Tibial nerve (tissue), 4 donors: Measurements from ENCODE around the gene STOM. TPM values are rescaled to one million over a fixed set of nuclear protein-coding genes. Genes with fewer than 3 reads are reported as not detected.

Source experiments
- DNase-seq, 2 donors: peaks; one replicate each; pipeline ENCODE4 v3.0.0-alpha.2; 2019; ENCODE audit warnings: low spot score in 2 of 2
- H3K27ac ChIP-seq, 4 donors: fragments of 200-600 bp; sonication (generic) in 3 of 4; one replicate each; pipeline ENCODE4 v1.5.1; 2017 to 2019; ENCODE audit warnings: mild to moderate bottlenecking in 1 of 4
- H3K27me3 ChIP-seq, 2 donors: fragments of 200-600 bp; sonication (generic) in 1 of 2; one replicate each; pipeline versions ENCODE4 v1.5.1 to v1.6.0; 2017 to 2019
- H3K36me3 ChIP-seq, 3 donors: fragments of 200-600 bp; sonication (generic); one replicate each; pipeline ENCODE4 v1.5.1; 2018 to 2019
- H3K4me1 ChIP-seq, 4 donors: fragments of 200-600 bp; sonication (generic) in 3 of 4; one replicate each; pipeline ENCODE4 v1.5.1; 2017 to 2019
- H3K4me3 ChIP-seq, 4 donors: fragments of 200-600 bp; sonication (generic) in 3 of 4; one replicate each; pipeline ENCODE4 v1.5.1; 2017 to 2019; ENCODE audit warnings: mild to moderate bottlenecking in 1 of 4, moderate library complexity in 1 of 4
- H3K9me3 ChIP-seq, 4 donors: fragments of 200-600 bp; sonication (generic) in 3 of 4; one replicate each; pipeline ENCODE4 v1.5.1; 2017 to 2019
- CTCF ChIP-seq, 5 experiments: fragments of 200-600 bp in 3 of 5; fragments of 450-650 bp in 2 of 5; sonication (generic) in 3 of 5; IDR thresholded peaks; one replicate each; pipeline ENCODE4 v1.5.1; 2016 to 2019; ENCODE audit warnings: antibody characterized with exemption in 5 of 5, mild to moderate bottlenecking in 3 of 5, moderate library complexity in 2 of 5
- EP300 ChIP-seq, 2 donors: sonication (generic); formaldehyde crosslinking; IDR thresholded peaks; one replicate each; pipeline ENCODE4 v1.6.1; 2017; ENCODE audit warnings: antibody characterized with exemption in 2 of 2, mild to moderate bottlenecking in 1 of 2
- POLR2A ChIP-seq, 2 donors: fragments of 450-650 bp; IDR thresholded peaks; one replicate each; pipeline ENCODE4 v1.6.1; 2017; ENCODE audit warnings: antibody characterized with exemption in 2 of 2, mild to moderate bottlenecking in 2 of 2, moderate library complexity in 2 of 2
- WGBS, 2 donors: methylation state at CpG; one replicate each; pipeline ENCODE4 v1.1.5; 2018; 5-methylcytosine and 5-hydroxymethylcytosine counted together
- total RNA-seq, 4 donors: library from RNA; depleted of rRNA; stranded (reverse); fragments of >200 nt; gene quantifications; one replicate each; pipeline ENCODE4 v1.1.0, GENCODE V29; 2016

Gene STOM
- total RNA-seq, 4 donors from 2014 or later, result 164 to 310 (median 232) TPM

GRCh38 chr9:121312169-121312568, 57.9 kb downstream of the STOM start:
- Histone ChIP-seq H3K27ac (no peak overlapping the region), H3K4me1 (peaks cover 0 to 83% (median 7%) of the 10 kb centered on the region in 4 donors)
- 92 to 93% methylated on average over 17 of the region's 17 CpGs for WGBS, 2 donors

GRCh38 chr9:121310571-121310970, 59.5 kb downstream of the STOM start:
- peak in 1 of 2 donors; percentile 9 for DNase-seq
- Histone ChIP-seq H3K36me3 (peaks cover 5 to 100% (median 36%) of the 10 kb centered on the region in 3 donors), H3K27me3 (no peaks in the 10 kb centered on the region)

More at GRCh38 chr9:121312169-121312568, 57.9 kb downstream of the STOM start:
- H3K9me3 ChIP-seq, result no peaks in the 10 kb centered on the region
- no peak overlapping the region for H3K4me3 ChIP-seq
- no peaks in the 10 kb centered on the region for H3K27me3 ChIP-seq
- H3K36me3 ChIP-seq, result peaks cover 5 to 100% (median 34%) of the 10 kb centered on the region in 3 donors
- DNase-seq, result peak in 1 of 2 donors; percentile 19
- no peak for TF ChIP-seq CTCF (IDR thresholded peaks at IDR 0.05)
- no peak for TF ChIP-seq EP300 (IDR thresholded peaks at IDR 0.05)
- no peak for TF ChIP-seq POLR2A (IDR thresholded peaks at IDR 0.05)

GRCh38 chr9:121309833-121310425, 60.1 kb downstream of the STOM start:
- no peaks in the 10 kb centered on the region for H3K27me3 ChIP-seq
- no peak overlapping the region for H3K4me3 ChIP-seq
- peaks cover 5 to 100% (median 35%) of the 10 kb centered on the region in 3 donors for H3K36me3 ChIP-seq
- no peaks in the 10 kb centered on the region for H3K9me3 ChIP-seq
- DNase-seq, result no peak
- TF ChIP-seq CTCF (IDR thresholded peaks at IDR 0.05), result no peak
- TF ChIP-seq EP300 (IDR thresholded peaks at IDR 0.05), result no peak
- TF ChIP-seq POLR2A (IDR thresholded peaks at IDR 0.05), result no peak
- 88% methylated on average over 7 of the region's 7 CpGs for WGBS, 2 donors
- peak overlapping the region in 2 of 4 donors; percentile 37 for H3K27ac ChIP-seq
- peaks cover 0 to 83% (median 14%) of the 10 kb centered on the region in 4 donors for H3K4me1 ChIP-seq

More at GRCh38 chr9:121310571-121310970, 59.5 kb downstream of the STOM start:
- peak in 1 of 2 donors; percentile 20 for TF ChIP-seq EP300 (IDR thresholded peaks at IDR 0.05)
- TF ChIP-seq POLR2A (IDR thresholded peaks at IDR 0.05), result no peak
- H3K27ac ChIP-seq, result peak overlapping the region in 2 of 4 donors; percentile 37
- 79 to 85% methylated on average over 9 of the region's 9 CpGs for WGBS, 2 donors
- no peaks in the 10 kb centered on the region for H3K9me3 ChIP-seq
- peaks cover 0 to 83% (median 8%) of the 10 kb centered on the region in 4 donors for H3K4me1 ChIP-seq
- H3K4me3 ChIP-seq, result no peak overlapping the region

GRCh38 chr9:121309171-121309570, 60.9 kb downstream of the STOM start:
- DNase-seq, result peak in 1 of 2 donors; percentile 11
- Histone ChIP-seq H3K27ac (peak overlapping the region in 2 of 4 donors; percentile 30 to 37), H3K9me3 (no peaks in the 10 kb centered on the region), H3K27me3 (no peaks in the 10 kb centered on the region), H3K4me1 (peaks cover 0 to 85% (median 18%) of the 10 kb centered on the region in 4 donors), H3K4me3 (no peak overlapping the region), H3K36me3 (peaks cover 5 to 100% (median 38%) of the 10 kb centered on the region in 3 donors)
- WGBS, 2 donors, result 86 to 91% methylated on average over 5 to 6 of the region's 6 CpGs
- TF ChIP-seq CTCF (IDR thresholded peaks at IDR 0.05) (no peak), EP300 (IDR thresholded peaks at IDR 0.05) (peak in 1 of 2 donors; percentile 2)

- TF ChIP-seq POLR2A (IDR thresholded peaks at IDR 0.05) (peak in 1 of 2 donors; percentile 14), EP300 (IDR thresholded peaks at IDR 0.05) (peak in 1 of 2 donors; percentile 59), CTCF (IDR thresholded peaks at IDR 0.05) (no peak)
- WGBS, 2 donors, result 81 to 92% methylated on average over 13 of the region's 13 CpGs
- H3K27me3 ChIP-seq, result no peaks in the 10 kb centered on the region
- H3K36me3 ChIP-seq, result peaks cover 5 to 100% (median 38%) of the 10 kb centered on the region in 3 donors
- H3K4me1 ChIP-seq, result peaks cover 0 to 85% (median 21%) of the 10 kb centered on the region in 4 donors
- DNase-seq, result no peak
- no peaks in the 10 kb centered on the region for H3K9me3 ChIP-seq
- H3K27ac ChIP-seq, result peak overlapping the region in 2 of 4 donors; percentile 13 to 37
- no peak overlapping the region for H3K4me3 ChIP-seq
These were observed 61.3 kb downstream of the STOM start for GRCh38 chr9:121308765-121309164.
